Left cardiac atrium (tissue), 4 donors: ENCODE results near the gene SEPHS2. TPM values are rescaled to one million over a fixed set of nuclear protein-coding genes. Genes with fewer than 3 reads are reported as not detected.
A peak's percentile ranks its signal among the peaks of the same experiment; 100 is the strongest.
"Not testable (repeated sequence)": the region's sequence is repeated elsewhere in the genome, so short reads cannot be mapped to it uniquely, and the experiment has no call there.

Experiments used
- ATAC-seq, 2 donors: fragments of 200-7000 bp; cut with Tn5 transposase; one replicate each; pipeline ENCODE4 v1.9.1; 2020; ENCODE audit warnings: mild to moderate bottlenecking in 2 of 2, moderate library complexity in 2 of 2
- DNase-seq: peaks from one replicate; pipeline ENCODE4 v3.0.0-alpha.2; 2020
- intact Hi-C, 2 donors: fragments of 100-400 bp; cut with DNase I; formaldehyde crosslinking; loops; one replicate each; pipeline versions ENCODE4 v1.14.1 to v1.15.1; 2022 to 2023
- long read RNA-seq: library from polyadenylated mRNA; unstranded; transcript quantifications from one replicate; pipeline ENCODE4 v2.0.0, GENCODE V29; 2021
- total RNA-seq, 2 donors: library from RNA; stranded (reverse); fragmentation: NEBNext Ultra II Directional; extraction: Animal tissue kit (Norgen Biotek cat#: 25700); gene quantifications; one replicate each; pipeline ENCODE4 v1.2.1, GENCODE V29; 2021
- donor health status: DM: no; HTN: yes; CAD: no.
- donor health status: DM: no; HTN: yes; CAD: no; lungs with severe emphysema.
- donor health status: DM: yes; HTN: yes; CAD: no.
- donor health status: Dilated cardiomyopathy.

SEPHS2 gene, protein sequence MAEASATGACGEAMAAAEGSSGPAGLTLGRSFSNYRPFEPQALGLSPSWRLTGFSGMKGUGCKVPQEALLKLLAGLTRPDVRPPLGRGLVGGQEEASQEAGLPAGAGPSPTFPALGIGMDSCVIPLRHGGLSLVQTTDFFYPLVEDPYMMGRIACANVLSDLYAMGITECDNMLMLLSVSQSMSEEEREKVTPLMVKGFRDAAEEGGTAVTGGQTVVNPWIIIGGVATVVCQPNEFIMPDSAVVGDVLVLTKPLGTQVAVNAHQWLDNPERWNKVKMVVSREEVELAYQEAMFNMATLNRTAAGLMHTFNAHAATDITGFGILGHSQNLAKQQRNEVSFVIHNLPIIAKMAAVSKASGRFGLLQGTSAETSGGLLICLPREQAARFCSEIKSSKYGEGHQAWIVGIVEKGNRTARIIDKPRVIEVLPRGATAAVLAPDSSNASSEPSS
- 10 to 100 TPM; 32.8 to 44.7 TPM for total RNA-seq
- long read RNA-seq, transcript SEPHS2-201 (1 exons, 2,551 nt), result major isoform, 75 of 75 reads
- long read RNA-seq, partial matches to known transcripts, result 0 of 75 reads
- long read RNA-seq, other reads (novel, unspliced or antisense), result 0 of 75 reads

DNA sequence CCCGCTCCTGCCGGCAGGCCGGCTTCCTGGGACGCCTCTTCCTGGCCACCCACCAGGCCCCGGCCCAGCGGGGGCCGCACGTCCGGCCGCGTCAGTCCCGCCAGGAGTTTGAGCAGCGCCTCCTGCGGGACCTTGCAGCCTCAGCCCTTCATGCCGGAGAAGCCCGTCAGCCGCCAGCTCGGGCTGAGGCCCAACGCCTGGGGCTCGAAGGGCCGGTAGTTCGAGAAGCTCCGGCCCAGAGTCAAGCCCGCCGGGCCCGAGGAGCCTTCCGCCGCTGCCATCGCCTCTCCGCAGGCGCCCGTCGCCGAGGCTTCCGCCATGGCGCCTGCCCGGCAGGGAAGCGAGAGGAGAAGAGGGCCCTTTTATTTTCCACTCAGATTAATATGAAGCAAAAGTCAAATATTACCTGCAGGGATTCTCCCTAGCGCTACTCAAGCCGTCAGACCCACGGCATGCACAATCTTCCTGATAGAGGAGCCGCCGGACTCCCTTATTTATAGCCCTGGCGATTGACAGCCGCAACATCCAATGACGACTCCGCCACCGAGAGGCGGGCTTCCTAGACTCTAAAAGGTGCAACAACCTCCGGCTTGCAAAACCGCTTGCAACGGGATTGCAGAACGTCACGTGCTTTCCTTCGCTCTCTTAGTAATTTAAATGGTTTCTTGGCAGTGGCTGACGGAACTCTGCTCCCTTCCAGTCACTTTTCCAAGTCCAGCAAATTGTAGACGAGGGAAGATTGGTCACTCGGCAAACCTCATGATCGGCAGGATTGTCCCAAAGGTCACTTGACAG, at the start of gene SEPHS2:
TSS of gene SEPHS2 (minus strand) at position 467 of the 795 bp plus-strand sequence. CDS start at position 320, 147 bp downstream.
- ATAC-seq (peak; percentile 97 to 98), DNase-seq (peak; percentile 98)
- intact Hi-C loops, result loop anchor here in 1 of 2 donors (5.0 kb wide), 1 partner anchor 82 kb away; the partner anchor contains the start of gene ZNF768

DNA sequence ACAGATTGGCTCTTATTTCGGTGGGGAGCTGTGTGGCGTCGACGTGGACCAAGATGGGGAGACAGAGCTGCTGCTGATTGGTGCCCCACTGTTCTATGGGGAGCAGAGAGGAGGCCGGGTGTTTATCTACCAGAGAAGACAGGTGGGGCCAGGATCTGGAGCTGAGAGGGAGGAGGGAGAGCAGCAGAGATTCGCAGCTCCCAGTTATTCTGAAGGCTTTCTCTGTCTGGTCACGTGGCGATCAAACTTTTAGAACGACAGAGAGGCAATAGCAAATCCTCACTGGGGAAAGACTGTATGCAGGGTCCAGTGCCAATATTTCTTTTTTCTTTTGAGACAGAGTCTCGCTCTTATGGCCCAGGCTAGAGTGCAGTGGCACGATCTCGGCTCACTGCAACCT, 49.0 kb upstream of the SEPHS2 start:
- intact Hi-C loops, result no loop called here
- no peak for ATAC-seq
- DNase-seq, result no peak

DNA sequence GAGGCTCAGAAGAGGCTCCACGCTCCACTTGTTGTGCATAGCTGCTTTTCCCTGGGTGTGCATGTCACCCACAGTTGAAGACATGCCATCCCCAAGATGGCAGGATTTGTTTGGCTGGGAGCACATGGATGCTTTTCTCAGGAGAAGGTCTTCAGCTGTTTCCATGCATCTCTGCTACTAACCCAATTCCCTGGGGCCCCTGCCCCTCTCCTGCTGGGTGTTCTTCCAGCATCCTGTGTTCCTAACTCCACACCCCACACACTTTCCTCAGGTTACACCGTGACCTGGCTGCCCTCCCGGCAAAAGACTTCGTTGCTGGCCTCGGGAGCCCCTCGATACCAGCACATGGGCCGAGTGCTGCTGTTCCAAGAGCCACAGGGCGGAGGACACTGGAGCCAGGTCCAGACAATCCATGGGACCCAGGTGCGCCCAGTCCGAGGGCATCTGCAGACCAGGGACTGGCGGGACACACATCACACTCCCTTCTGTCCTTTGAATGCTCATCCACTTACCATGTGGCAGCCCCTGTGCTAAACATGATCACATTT, 48.3 kb upstream of the SEPHS2 start:
- DNase-seq (no peak), ATAC-seq (no peak)
- intact Hi-C loops, result no loop called here

DNA sequence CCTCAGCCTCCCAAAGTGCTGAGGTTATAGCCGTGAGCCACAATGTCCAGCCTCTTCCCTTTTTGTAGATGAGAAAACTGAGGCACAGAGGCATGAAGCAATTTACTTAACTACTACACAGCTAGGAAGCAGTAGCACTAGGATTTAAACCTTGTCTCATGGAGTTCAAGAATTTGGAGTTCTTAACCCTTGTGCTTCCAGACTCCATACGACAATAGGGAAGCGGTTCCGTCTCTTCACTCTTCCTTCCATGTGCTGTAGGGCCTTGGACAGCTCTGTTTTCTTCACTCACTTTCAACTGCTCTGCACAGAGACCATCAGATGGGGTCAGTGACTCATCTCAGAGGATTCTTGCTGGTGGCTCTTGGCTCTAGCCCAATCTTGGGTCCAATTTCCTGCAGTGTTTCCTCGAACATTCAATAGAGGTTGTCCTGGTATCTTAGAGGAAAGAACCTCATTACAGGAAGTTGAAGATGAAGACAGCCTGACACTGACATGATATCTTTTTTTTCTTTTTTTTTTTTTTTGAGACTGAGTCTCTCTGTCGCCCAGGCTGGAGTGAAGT, 46.2 kb upstream of the SEPHS2 start:
- ATAC-seq (peak; percentile 41 to 80), DNase-seq (no peak)
- intact Hi-C loops, result no loop called here

DNA sequence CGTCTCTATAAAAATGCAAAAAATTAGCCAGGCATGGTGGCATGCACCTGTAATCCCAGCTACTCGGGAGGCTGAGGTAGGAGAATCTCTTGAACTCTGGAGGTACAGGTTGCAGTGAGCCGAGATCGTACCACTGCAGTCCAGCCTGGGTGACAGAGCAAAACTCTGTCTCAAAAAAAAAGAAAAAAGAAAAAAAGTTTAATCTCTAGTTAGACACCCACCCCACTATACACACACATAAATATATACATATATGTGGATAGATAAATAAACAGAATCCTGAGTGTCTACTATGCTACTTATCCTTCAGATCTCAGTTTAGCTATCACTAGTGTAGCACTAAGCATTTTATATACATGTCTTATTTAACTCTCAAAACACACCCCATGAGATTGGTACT, 45.6 kb upstream of the SEPHS2 start:
- no peak for DNase-seq
- ATAC-seq, result no peak
- intact Hi-C loops, result no loop called here

DNA sequence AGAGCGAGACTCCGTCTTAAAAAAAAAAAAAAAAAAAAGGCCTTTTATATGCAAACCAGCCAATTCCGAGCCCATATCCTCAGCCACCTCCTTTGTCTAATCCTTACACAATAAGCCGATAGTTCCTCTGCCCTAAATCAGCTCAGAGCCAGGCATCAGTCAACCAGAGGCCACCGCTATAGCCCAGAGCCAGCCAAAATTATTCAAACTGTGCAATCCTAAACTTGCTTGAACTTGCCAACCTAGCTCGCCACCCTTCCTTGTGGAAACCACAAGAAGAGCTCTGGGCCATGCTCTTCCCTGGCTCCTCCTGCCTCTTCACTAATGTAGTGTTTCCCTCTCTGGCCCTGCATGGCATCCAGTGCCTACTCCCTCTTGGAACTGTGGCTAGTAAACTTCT, 44.5 kb upstream of the SEPHS2 start:
- ATAC-seq (peak in 1 of 2 donors; percentile 70), DNase-seq (no peak)
- intact Hi-C loops, result no loop called here

DNA sequence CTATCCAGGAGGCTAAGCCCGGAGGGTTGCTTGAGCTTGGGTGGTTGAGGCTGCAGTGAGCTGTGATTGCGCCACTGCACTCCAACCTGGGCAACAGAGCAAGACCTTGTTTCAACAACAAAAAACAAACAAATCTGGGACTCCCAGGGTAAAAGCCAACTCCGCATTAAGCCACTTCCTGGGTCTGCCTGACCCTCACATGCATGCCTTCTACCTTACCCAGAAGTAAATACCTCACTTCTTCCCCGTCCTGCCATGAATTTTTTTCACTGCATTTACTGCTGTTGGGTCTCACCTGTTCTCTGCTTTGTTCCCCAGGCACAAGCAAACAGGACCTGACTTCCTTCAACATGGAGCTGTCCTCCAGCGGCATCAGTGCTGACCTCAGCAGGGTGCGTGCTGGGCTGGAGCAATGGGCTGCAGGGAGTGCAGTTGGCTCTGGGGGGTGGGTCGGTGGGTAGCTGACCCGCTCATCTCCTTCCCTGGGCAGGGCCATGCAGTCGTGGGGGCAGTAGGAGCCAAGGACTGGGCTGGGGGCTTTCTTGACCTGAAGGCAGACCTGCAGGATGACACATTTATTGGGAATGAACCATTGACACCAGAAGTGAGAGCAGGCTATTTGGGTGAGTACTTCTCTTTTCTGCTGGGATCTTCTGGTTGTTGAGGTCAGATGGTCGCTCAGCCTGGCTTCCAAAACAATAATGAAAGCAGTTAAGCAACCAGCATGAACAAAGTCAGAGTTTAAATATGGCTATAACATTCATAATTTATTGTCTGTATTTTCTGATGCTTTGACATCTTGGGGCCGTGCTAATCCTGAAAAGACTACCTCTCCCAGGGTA, 43.3 kb upstream of the SEPHS2 start:
- no peak for ATAC-seq
- DNase-seq, result no peak
- intact Hi-C loops, result no loop called here

DNA sequence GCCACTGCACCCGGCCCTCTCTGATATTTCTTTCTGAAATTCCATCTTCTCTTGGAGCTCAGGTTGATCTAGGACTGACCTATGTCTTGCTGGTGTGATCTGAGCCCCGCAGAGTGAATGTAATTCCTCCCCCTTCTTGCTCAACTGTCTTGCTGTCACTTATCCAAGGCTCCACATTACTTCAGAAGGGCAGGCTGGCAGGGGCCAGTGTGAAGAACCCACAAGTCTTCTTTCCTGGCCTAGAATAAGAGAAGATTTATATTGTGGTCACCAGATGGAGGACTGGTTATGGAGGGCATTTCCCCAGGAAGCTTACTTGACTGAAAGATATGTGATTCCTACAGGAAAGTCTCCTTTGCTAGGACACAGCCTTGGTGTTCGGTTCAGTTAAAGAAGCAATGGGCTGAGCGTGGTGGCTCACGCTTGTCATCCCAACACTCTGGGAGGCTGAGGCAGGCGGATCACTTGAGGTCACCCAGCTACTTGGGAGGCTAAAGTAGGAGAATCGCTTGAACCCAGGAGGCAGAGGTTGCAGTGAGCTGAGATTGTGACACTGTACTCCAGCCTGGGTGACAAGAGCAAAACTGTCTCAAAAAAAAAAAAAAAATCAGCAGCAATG, 40.3 kb upstream of the SEPHS2 start:
- ATAC-seq, result peak in 1 of 2 donors; percentile 63
- intact Hi-C loops, result no loop called here
- no peak for DNase-seq

DNA sequence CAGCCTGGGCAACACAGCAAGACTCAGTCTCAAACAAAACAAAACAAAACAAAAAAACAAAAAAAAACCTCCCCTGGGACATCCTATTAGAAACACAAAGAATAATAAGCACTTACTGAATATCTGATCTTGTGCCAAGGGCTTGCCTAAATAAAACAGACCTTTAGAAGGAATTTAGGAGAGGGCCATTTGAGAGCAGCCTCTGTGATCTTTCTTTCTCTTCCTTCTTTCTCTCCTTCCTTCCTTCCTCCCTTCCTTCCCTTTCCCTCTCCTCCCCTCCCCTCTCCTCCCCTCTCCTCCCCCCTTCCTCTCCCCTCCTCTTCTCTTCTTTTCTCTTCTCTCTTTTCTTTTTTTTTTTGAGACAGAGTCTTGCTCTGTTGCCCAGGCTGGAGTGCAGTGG, 39.2 kb upstream of the SEPHS2 start:
- DNase-seq, result no peak
- intact Hi-C loops, result no loop called here
- no peak for ATAC-seq

DNA sequence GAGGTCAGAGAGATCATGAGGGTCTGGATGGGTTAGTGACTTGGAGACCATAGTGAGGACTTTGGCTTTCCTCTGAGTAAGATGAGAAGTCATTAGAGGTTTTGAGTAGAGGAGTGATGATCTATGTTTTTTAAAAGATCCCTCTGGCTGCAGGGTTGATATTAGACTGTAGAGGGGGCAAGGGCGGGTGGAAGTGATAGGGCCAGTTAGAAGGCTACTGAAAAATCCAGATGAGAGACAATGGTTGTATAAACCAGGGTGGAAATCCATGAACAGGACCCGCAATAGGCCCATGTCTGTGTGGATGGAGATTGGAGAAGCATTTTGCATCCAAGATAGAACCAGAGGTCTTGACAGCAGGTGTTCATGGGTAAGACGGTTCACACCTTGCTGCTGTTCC, 36.7 kb upstream of the SEPHS2 start:
- no peak for ATAC-seq
- DNase-seq, result no peak
- intact Hi-C loops, result no loop called here

DNA sequence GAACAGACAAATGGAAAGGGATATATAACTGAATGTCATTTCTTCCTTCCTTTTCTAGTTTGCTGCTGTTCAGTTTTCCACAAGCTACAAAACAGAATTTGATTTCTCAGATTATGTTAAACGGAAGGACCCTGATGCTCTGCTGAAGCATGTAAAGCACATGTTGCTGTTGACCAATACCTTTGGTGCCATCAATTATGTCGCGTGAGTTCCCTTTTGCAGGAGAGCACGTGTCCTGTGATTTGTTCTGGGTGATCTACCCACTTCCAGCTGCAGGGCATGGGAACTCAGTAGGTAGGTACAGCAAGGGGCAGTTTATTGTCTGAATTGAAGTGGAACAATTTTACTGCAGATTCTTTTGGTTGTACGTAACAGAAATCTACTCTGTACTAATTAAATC, 35.7 kb upstream of the SEPHS2 start:
- ATAC-seq (no peak), DNase-seq (no peak)
- intact Hi-C loops, result no loop called here

DNA sequence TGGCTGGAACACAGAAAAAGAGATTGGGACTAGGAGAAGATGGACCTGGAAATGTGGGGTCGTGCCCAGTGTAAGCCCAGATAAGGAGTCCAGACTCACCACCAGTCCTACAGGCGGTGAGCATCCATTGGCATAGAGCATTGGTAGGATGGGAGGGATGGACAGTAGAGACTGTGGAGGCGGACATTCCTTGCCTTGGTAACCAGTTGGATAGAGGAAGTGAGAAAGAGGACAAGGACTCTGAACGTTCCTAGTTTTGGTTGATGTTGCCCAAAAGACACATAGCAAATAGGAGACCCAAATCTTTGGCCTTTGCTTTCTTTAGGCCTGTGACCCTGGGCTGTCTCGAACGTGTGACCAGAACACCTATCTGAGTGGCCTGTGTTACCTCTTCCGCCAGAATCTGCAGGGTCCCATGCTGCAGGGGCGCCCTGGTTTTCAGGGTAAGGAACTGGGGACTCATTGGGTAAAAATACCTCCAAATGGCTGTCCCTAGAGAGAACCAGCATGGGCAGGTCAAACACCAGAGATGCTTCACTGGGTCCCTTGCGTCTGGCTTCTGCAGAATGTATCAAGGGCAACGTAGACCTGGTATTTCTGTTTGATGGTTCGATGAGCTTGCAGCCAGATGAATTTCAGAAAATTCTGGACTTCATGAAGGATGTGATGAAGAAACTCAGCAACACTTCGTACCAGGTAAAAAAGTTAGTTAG, 33.2 kb upstream of the SEPHS2 start:
- DNase-seq, result no peak
- intact Hi-C loops, result no loop called here
- ATAC-seq, result no peak

DNA sequence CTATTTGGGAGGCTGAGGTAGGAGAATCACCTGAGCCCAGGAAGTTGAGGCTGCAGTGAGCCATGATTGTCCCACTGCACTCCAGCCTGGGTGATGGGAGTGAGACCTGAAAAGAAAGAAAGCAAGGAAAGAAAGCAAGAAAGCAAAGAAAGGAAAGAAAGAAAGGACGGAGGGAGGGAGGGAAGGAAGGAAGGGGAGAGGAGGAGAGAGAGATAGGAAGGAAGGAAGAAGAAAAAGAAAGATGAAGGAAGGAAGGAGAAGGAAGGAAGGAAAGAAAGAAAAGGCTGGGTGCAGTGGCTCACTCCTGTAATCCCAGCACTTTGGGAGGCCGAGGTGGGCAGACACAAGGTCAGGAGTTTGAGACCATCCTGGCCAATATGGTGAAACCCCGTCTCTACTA, 32.1 kb upstream of the SEPHS2 start:
- intact Hi-C loops, ATAC-seq, DNase-seq: not testable (repeated sequence)

DNA sequence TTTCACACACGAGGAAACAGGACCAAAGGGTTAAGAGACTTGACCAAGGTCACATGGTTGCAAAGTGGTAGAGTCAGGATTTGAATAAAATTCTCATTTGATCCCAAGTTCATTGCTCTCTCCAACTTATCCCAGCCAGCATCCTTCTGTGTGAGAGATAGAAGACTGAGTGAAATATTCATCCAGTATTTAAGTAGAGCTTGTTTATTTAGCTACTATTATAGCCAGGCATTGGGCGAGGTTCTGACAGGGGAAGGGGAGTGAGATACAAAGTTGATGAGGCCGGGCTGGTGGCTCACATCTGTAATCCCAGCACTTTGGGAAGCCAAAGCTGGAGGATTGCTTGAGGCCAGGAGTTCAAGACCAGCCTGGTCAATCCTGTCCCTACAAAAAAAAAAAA, 31.3 kb upstream of the SEPHS2 start:
- ATAC-seq (no peak), DNase-seq (no peak)
- intact Hi-C loops, result no loop called here

DNA sequence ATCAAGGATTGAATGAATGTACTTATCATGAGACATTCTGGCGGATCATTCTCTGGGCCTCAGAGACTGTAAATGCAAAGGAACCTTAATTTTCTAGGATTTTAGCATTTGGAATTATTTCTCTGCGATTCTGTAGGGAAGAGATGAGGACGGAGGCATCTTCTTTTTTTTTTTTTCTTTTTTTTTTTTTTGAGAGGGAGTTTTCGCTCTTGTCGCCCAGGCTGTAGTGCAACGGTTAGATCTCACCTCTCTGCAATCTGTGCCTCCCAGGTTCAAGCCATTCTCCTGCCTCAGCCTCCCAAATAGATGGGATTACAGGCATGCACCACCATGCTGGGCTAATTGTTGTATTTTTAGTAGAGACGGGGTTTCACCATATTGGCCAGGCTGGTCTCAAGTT, 29.0 kb upstream of the SEPHS2 start:
- DNase-seq (no peak), ATAC-seq (no peak)
- intact Hi-C loops, result no loop called here

DNA sequence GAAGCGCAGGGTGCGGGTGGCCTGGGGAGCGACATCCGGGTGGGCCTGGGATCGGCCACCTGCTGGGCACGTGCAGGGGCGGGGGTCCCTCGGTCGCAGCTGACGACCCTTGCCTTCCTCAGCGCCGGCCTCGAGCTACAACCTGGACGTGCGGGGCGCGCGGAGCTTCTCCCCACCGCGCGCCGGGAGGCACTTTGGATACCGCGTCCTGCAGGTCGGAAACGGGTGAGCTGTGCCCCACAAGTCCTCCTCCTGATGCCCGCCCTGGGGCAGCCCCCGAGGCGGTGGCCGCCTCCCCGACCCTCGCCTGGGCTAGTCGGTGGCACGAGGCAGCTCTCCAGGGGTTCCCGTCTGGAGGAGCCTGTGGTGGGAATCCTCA, 28.4 kb upstream of the SEPHS2 start:
- DNase-seq, result no peak
- no peak for ATAC-seq
- intact Hi-C loops, result no loop called here

DNA sequence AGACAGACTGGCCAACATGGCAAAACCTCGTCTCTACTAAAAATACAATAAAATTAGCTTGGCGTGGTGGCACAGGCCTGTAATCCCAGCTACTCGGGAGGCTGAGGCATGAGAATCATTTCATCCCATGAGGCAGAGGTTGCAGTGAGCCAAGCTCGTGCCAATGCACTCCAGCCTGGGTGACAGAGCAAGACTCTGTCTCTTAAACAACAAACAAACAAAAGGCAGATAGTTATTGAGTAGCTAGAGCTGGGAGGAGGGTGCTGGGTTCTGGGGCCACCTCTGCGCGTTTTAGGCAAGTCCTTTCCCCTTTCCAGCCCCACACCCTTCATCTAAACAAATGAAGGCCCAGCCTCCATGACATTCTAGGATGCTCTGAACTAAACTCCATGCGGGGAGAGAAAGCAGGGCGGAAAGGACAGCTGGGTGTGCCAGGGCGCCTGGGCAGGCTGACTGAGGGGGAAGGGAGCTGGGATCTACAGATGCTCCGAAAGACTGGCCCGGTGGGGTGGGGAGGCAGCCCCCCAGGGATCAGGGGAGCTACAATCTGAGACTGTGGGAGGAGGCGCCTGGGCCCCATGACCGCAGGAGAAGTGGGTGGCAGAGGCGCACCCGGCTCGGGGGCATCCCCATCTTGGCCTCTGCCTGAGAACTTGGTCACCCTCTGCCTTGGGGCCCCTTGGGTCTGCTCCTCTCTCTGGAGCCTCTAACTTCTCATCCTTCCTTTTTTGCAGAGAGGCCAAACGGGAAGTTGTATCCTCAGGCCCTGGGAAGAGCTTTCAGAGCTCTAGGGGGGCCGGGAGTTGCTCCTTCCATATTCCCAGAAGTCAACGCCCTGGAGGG, 27.8 kb upstream of the SEPHS2 start:
- ATAC-seq (peak; percentile 35 to 47), DNase-seq (no peak)
- intact Hi-C loops, result no loop called here
